HCT116 (cell line): ENCODE data around the gene MCFD2. TPM values are rescaled to one million over a fixed set of nuclear protein-coding genes. Genes with fewer than 3 reads are reported as not detected.

Source experiments
- ATAC-seq: fragments of 200-7000 bp; cut with Tn5 transposase; 2 replicates; pipeline ENCODE4 v1.9.1; 2020; ENCODE audit warnings: mild to moderate bottlenecking, moderate library complexity
- BruUV-seq: library from RNA; stranded (reverse); fragments of 400-500 nt; replicated peaks from 2 replicates; lab custom pipeline; 2021; lab: Mats Ljungman, UMichigan
- CTCF ChIA-PET: fragments of 300-600 bp; sonication (Branson Sonifier 250); formaldehyde crosslinking; loops from one replicate; lab custom pipeline; 2021; ENCODE audit warnings: antibody characterized with exemption; lab: Charles Lee
- POLR2A ChIA-PET: fragments of 300-600, 350-600 bp; sonication (Branson Sonifier 250); formaldehyde crosslinking; loops from one replicate; lab custom pipeline; 2021; ENCODE audit warnings: antibody characterized with exemption; lab: Charles Lee
- RAD21 ChIA-PET, 2 experiments: fragments of 300-600 bp; sonication (Branson Sonifier 250); formaldehyde crosslinking; loops; one replicate each; lab custom pipeline; 2023; ENCODE audit warnings: low total read pairs in 2 of 2; ENCODE audit not compliant: uncharacterized antibody in 2 of 2, unreplicated experiment in 2 of 2, low non-redundant PET in 1 of 2; lab: Charles Lee
- DNase-seq: peaks from one replicate; pipeline ENCODE4 v3.0.0-alpha.2; 2010; ENCODE audit warnings: low read depth, low spot score
- H2AFZ ChIP-seq: fragments of 200-600 bp; shearing (Covaris generic), sonication (generic); 2 replicates; pipeline ENCODE4 v1.6.1; 2017; ENCODE audit warnings: low read depth, mixed run types, mixed read lengths, antibody characterized with exemption, low read length; ENCODE audit not compliant: poor library complexity, severe bottlenecking
- H3K27ac ChIP-seq: 2 replicates; pipeline ENCODE4 v1.5.1; 2012; ENCODE audit warnings: low read depth, low read length
- H3K27me3 ChIP-seq: fragments of 200-600 bp; sonication (generic); 2 replicates; pipeline ENCODE4 v1.6.1; 2016; ENCODE audit warnings: mixed run types, low read length, mixed read lengths; ENCODE audit not compliant: insufficient read depth
- H3K36me3 ChIP-seq, 2 experiments: fragments of 200-500 bp in 1 of 2; fragments of 200-600 bp in 1 of 2; sonication (Bioruptor generic) in 1 of 2; sonication (generic) in 1 of 2; 2 replicates each; pipeline versions ENCODE4 v1.5.1 to v1.6.1; 2014 to 2016; ENCODE audit warnings: low read length in 2 of 2, inconsistent platforms in 1 of 2, mixed read lengths in 1 of 2, mixed run types in 1 of 2; ENCODE audit not compliant: insufficient read depth in 2 of 2, control insufficient read depth in 1 of 2
- H3K4me1 ChIP-seq, 2 experiments: fragments of 200-600 bp in 1 of 2; sonication (generic) in 1 of 2; 2 replicates each; pipeline versions ENCODE4 v1.5.1 to v1.6.1; 2012 to 2017; ENCODE audit warnings: low read length in 2 of 2, inconsistent platforms in 1 of 2, mild to moderate bottlenecking in 1 of 2, mixed read lengths in 1 of 2, mixed run types in 1 of 2, moderate library complexity in 1 of 2; ENCODE audit not compliant: insufficient read depth in 2 of 2, control insufficient read depth in 1 of 2
- H3K4me2 ChIP-seq: fragments of 200-600 bp; sonication (generic); 2 replicates; pipeline ENCODE4 v1.6.1; 2017; ENCODE audit warnings: mixed run types, low read length, mixed read lengths
- H3K4me3 ChIP-seq, 2 experiments: fragments of 200-600 bp in 1 of 2; sonication (generic) in 1 of 2; replicated peaks in 1 of 2; 2 replicates each; pipeline ENCODE4 v1.5.1; 2011 to 2016; ENCODE audit warnings: low read length in 2 of 2, control low read depth in 1 of 2, low read depth in 1 of 2, mild to moderate bottlenecking in 1 of 2, mixed read lengths in 1 of 2, mixed run types in 1 of 2
- H3K79me2 ChIP-seq: fragments of 200-600 bp; sonication (generic); 2 replicates; pipeline ENCODE4 v1.6.1; 2017; ENCODE audit warnings: mild to moderate bottlenecking, mixed run types, low read length, moderate library complexity, mixed read lengths; ENCODE audit not compliant: insufficient read depth
- H3K9ac ChIP-seq: fragments of 200-600 bp; sonication (generic); 2 replicates; pipeline ENCODE4 v1.6.1; 2016; ENCODE audit warnings: low read length, mixed read lengths
- H3K9me2 ChIP-seq: fragments of 200-600 bp; sonication (generic), shearing (Covaris generic); 2 replicates; pipeline ENCODE4 v1.6.1; 2017; ENCODE audit warnings: mixed run types, mild to moderate bottlenecking, moderate library complexity; ENCODE audit not compliant: insufficient read depth
- H3K9me3 ChIP-seq, 2 experiments: fragments of 200-500 bp in 1 of 2; fragments of 200-600 bp in 1 of 2; sonication (Bioruptor generic) in 1 of 2; sonication (generic) in 1 of 2; 2 replicates each; pipeline ENCODE4 v1.6.1; 2014 to 2017; ENCODE audit warnings: low read length in 2 of 2, mixed read lengths in 2 of 2, inconsistent platforms in 1 of 2, low read depth in 1 of 2, mild to moderate bottlenecking in 1 of 2, mixed run types in 1 of 2, moderate library complexity in 1 of 2; ENCODE audit not compliant: control insufficient read depth in 1 of 2, insufficient read depth in 1 of 2
- H4K20me1 ChIP-seq: fragments of 200-600 bp; sonication (generic), shearing (Covaris generic); 2 replicates; pipeline ENCODE4 v1.6.1; 2017; ENCODE audit warnings: mixed run types, mild to moderate bottlenecking, moderate library complexity; ENCODE audit not compliant: insufficient read depth
- EZH2 ChIP-seq: fragments of 200-600 bp; sonication (generic); IDR thresholded peaks from 2 replicates; pipeline ENCODE4 v1.6.1; 2017; ENCODE audit warnings: antibody characterized with exemption, mixed run types
- EZH2phosphoT487 ChIP-seq: fragments of 200-600 bp; IDR thresholded peaks from 2 replicates; pipeline ENCODE4 v1.6.1; 2018; ENCODE audit warnings: antibody characterized with exemption, borderline replicate concordance
- POLR2A ChIP-seq: IDR thresholded peaks from 2 replicates; pipeline ENCODE4 v1.7.0; 2011; ENCODE audit warnings: borderline replicate concordance; ENCODE audit not compliant: insufficient read depth, insufficient read length; ENCODE audit errors: extremely low read depth
- SP1 ChIP-seq: IDR thresholded peaks from 2 replicates; pipeline ENCODE4 v1.6.1; 2012; ENCODE audit warnings: low read depth
- ZNF274 ChIP-seq: fragments of 200-500 bp; sonication (Bioruptor generic); IDR thresholded peaks from 2 replicates; pipeline ENCODE4 v1.6.1; 2014; ENCODE audit warnings: mild to moderate bottlenecking, low read depth, low read length, inconsistent platforms
- intact Hi-C: fragments of 100-400 bp; cut with micrococcal nuclease; formaldehyde crosslinking; loops from 2 replicates; pipeline ENCODE4 v1.10.0; 2022
- total RNA-seq: library from RNA; stranded (reverse); gene quantifications from one replicate; pipeline ENCODE4 v1.2.1, GENCODE V29; 2021; ENCODE audit not compliant: unreplicated experiment
- TF ChIP-seq, protein P1 (sequence below): IDR thresholded peaks from 2 replicates; pipeline ENCODE4 v1.6.1; 2012
- TF ChIP-seq, protein P2 (sequence below), 3 experiments: fragments of 200-600 bp in 1 of 3; sonication (generic) in 1 of 3; IDR thresholded peaks in 2 of 3; conservative IDR thresholded peaks in 1 of 3; 2 replicates each; pipeline ENCODE4 v1.5.1; 2012 to 2017; ENCODE audit warnings: low read depth in 2 of 3, low read length in 2 of 3, antibody characterized with exemption in 1 of 3, borderline replicate concordance in 1 of 3, control low read depth in 1 of 3, mild to moderate bottlenecking in 1 of 3, mixed read lengths in 1 of 3, mixed run types in 1 of 3, moderate library complexity in 1 of 3; ENCODE audit not compliant: insufficient read depth in 1 of 3
- TF ChIP-seq, protein P3 (sequence below): IDR thresholded peaks from 2 replicates; pipeline ENCODE4 v1.6.1; 2012; ENCODE audit warnings: low read depth

Gene MCFD2
- total RNA-seq, 1 experiment from 2014 or later, result 73.9 TPM

DNA sequence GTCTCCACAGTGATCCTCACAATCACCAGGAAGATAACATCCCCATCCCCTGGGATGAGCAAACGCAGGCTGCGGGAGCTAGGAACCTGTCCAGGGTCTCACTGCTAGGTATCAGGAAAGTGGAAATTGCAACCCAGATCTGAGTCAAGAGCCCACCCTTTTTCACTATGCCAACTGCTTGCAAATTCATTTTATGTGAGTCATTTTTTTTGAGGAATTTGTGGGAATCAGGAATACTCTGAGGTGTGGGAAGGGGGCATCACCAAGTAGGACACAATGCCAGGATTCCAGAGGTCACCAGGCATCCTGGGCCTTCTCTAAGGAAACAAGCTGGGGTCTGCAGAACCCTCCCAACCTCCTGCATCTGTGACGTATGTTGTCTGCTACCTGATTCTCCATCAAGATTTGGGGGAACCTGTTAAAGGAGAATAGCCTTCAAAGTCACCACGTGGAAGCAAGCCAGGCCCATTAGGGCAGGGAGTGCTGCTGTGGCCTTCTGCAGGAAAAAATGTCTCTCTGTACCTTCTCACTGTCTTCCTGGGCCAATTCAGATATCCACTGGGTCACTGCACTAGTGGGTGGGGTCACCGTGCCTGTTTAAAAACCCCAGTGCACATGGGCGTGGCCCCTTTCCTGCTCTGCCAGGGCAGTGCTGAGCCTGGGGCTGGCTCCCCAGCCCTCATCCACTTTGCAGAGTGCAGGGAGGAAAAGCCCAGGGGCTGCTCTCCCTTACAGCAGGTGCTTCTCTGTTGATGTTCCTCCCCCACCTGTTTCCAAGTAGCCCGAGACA, 50.2 kb downstream of the MCFD2 start:
- no peak for ATAC-seq
- RAD21 ChIA-PET, result no interaction called here
- CTCF ChIA-PET, result no interaction called here

More for the DNA sequence above, 50.2 kb downstream of the MCFD2 start:
- DNase-seq, result no peak
- Histone ChIP-seq H3K9ac (no peak overlapping the region), H3K9me3 (peaks cover 0 to 18% of the 10 kb centered on the region in 2 experiments; a peak in 1 of 4 replicates), H3K4me1 (peaks cover 0 to 37% of the 10 kb centered on the region in 2 experiments; a peak in 2 of 4 replicates), H3K79me2 (no peaks in the 10 kb centered on the region), H3K27me3 (no peaks in the 10 kb centered on the region), H2AFZ (no peak overlapping the region), H3K27ac (no peak overlapping the region), H4K20me1 (no peaks in the 10 kb centered on the region), H3K9me2 (no peaks in the 10 kb centered on the region), H3K4me2 (no peak overlapping the region), H3K4me3 (no peak overlapping the region), H3K36me3 (no peaks in the 10 kb centered on the region)
- intact Hi-C loops, result no loop called here
- POLR2A ChIA-PET, result no interaction called here
- no TSS peak for BruUV-seq
- TF ChIP-seq ZNF274 (no peak), EZH2phosphoT487 (no peak), SP1 (no peak), EZH2 (no peak), POLR2A (no peak)
- TF ChIP-seq, protein P1, sequence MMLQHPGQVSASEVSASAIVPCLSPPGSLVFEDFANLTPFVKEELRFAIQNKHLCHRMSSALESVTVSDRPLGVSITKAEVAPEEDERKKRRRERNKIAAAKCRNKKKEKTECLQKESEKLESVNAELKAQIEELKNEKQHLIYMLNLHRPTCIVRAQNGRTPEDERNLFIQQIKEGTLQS, result no peak
- TF ChIP-seq, protein P2, sequence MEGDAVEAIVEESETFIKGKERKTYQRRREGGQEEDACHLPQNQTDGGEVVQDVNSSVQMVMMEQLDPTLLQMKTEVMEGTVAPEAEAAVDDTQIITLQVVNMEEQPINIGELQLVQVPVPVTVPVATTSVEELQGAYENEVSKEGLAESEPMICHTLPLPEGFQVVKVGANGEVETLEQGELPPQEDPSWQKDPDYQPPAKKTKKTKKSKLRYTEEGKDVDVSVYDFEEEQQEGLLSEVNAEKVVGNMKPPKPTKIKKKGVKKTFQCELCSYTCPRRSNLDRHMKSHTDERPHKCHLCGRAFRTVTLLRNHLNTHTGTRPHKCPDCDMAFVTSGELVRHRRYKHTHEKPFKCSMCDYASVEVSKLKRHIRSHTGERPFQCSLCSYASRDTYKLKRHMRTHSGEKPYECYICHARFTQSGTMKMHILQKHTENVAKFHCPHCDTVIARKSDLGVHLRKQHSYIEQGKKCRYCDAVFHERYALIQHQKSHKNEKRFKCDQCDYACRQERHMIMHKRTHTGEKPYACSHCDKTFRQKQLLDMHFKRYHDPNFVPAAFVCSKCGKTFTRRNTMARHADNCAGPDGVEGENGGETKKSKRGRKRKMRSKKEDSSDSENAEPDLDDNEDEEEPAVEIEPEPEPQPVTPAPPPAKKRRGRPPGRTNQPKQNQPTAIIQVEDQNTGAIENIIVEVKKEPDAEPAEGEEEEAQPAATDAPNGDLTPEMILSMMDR (IDR thresholded peaks at IDR 0.05 in 2 of 3, conservative IDR thresholded peaks at IDR 0.05 in 1 of 3; ENCODE audit: borderline replicate concordance in 1 of 3, insufficient read depth in 1 of 3, low read depth in 2 of 3, low read length in 2 of 3), result no peak
- TF ChIP-seq, protein P3, sequence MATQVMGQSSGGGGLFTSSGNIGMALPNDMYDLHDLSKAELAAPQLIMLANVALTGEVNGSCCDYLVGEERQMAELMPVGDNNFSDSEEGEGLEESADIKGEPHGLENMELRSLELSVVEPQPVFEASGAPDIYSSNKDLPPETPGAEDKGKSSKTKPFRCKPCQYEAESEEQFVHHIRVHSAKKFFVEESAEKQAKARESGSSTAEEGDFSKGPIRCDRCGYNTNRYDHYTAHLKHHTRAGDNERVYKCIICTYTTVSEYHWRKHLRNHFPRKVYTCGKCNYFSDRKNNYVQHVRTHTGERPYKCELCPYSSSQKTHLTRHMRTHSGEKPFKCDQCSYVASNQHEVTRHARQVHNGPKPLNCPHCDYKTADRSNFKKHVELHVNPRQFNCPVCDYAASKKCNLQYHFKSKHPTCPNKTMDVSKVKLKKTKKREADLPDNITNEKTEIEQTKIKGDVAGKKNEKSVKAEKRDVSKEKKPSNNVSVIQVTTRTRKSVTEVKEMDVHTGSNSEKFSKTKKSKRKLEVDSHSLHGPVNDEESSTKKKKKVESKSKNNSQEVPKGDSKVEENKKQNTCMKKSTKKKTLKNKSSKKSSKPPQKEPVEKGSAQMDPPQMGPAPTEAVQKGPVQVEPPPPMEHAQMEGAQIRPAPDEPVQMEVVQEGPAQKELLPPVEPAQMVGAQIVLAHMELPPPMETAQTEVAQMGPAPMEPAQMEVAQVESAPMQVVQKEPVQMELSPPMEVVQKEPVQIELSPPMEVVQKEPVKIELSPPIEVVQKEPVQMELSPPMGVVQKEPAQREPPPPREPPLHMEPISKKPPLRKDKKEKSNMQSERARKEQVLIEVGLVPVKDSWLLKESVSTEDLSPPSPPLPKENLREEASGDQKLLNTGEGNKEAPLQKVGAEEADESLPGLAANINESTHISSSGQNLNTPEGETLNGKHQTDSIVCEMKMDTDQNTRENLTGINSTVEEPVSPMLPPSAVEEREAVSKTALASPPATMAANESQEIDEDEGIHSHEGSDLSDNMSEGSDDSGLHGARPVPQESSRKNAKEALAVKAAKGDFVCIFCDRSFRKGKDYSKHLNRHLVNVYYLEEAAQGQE, result no peak
